ENCODE results near the gene DGKZ. TPM values are rescaled to one million over a fixed set of nuclear protein-coding genes. Genes with fewer than 3 reads are reported as not detected.

DGKZ gene
- total and polyA plus RNA-seq, 2 of the 13 experiments (the other 11 are each of a cell fraction or from before 2014, with no cell fraction given) = 15.8 to 20.7 TPM

DNA sequence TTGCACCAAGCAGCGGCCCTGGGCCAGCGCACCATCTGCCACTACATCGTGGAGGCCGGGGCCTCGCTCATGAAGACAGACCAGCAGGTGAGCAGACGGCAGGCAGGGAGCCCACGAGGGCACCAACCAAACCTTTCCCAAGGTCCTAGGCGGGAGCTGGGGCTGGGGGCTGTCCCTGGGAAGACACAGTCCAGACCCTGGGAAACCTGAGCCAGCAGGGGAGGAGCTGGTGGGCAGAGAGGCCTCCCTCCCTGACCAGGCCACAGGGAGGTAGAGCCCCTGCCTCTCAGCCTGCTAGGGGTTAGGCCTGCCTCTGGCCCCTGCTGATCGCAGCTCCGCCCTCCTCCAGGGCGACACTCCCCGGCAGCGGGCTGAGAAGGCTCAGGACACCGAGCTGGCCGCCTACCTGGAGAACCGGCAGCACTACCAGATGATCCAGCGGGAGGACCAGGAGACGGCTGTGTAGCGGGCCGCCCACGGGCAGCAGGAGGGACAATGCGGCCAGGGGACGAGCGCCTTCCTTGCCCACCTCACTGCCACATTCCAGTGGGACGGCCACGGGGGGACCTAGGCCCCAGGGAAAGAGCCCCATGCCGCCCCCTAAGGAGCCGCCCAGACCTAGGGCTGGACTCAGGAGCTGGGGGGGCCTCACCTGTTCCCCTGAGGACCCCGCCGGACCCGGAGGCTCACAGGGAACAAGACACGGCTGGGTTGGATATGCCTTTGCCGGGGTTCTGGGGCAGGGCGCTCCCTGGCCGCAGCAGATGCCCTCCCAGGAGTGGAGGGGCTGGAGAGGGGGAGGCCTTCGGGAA lies 32.4 kb downstream of the DGKZ start (continued):
- TF ChIP-seq KAT7 (CRISPR knock-in tag; IDR thresholded peaks at IDR 0.05; ENCODE audit: borderline replicate concordance) (peak; percentile 35; the same call in 1 of the 2 replicates), TAF1 (CRISPR knock-in tag; IDR thresholded peaks at IDR 0.05) (peak; percentile 73), ZBTB7B (CRISPR knock-in tag; IDR thresholded peaks at IDR 0.05) (peak; percentile 73), POLR2G (IDR thresholded peaks at IDR 0.05; ENCODE audit: low read depth, low read length) (0 out of 2 replicates have a peak, but pooled peaks have one; percentile 29), KDM2A (CRISPR knock-in tag; IDR thresholded peaks at IDR 0.05; ENCODE audit: borderline replicate concordance, low read depth) (peak; percentile 64; the same call in 1 of the 2 replicates), MYC (CRISPR knock-in tag; IDR thresholded peaks at IDR 0.05; ENCODE audit: borderline replicate concordance) (peak; percentile 32; the same call in 1 of the 2 replicates), PITX1 (CRISPR knock-in tag; IDR thresholded peaks at IDR 0.05) (peak; percentile 58; the same call in 1 of the 2 replicates), TBX2 (CRISPR knock-in tag; IDR thresholded peaks at IDR 0.05; ENCODE audit: borderline replicate concordance) (peak; percentile 46; the same call in 1 of the 2 replicates)
- TF ChIP-seq, protein P1, sequence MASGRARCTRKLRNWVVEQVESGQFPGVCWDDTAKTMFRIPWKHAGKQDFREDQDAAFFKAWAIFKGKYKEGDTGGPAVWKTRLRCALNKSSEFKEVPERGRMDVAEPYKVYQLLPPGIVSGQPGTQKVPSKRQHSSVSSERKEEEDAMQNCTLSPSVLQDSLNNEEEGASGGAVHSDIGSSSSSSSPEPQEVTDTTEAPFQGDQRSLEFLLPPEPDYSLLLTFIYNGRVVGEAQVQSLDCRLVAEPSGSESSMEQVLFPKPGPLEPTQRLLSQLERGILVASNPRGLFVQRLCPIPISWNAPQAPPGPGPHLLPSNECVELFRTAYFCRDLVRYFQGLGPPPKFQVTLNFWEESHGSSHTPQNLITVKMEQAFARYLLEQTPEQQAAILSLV (CRISPR knock-in tag; IDR thresholded peaks at IDR 0.05; ENCODE audit: borderline replicate concordance) = 0 out of 2 replicates have a peak, but pooled peaks have one; percentile 61
- TF ChIP-seq, protein P2, sequence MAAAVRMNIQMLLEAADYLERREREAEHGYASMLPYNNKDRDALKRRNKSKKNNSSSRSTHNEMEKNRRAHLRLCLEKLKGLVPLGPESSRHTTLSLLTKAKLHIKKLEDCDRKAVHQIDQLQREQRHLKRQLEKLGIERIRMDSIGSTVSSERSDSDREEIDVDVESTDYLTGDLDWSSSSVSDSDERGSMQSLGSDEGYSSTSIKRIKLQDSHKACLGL (CRISPR knock-in tag; IDR thresholded peaks at IDR 0.05) = peak; percentile 70; the same call in 1 of the 2 replicates
- TF ChIP-seq, protein P3, sequence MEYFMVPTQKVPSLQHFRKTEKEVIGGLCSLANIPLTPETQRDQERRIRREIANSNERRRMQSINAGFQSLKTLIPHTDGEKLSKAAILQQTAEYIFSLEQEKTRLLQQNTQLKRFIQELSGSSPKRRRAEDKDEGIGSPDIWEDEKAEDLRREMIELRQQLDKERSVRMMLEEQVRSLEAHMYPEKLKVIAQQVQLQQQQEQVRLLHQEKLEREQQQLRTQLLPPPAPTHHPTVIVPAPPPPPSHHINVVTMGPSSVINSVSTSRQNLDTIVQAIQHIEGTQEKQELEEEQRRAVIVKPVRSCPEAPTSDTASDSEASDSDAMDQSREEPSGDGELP (IDR thresholded peaks at IDR 0.05; ENCODE audit: borderline replicate concordance, low read depth) = peak; percentile 58; the same call in 1 of the 2 replicates
- TF ChIP-seq, protein P4, sequence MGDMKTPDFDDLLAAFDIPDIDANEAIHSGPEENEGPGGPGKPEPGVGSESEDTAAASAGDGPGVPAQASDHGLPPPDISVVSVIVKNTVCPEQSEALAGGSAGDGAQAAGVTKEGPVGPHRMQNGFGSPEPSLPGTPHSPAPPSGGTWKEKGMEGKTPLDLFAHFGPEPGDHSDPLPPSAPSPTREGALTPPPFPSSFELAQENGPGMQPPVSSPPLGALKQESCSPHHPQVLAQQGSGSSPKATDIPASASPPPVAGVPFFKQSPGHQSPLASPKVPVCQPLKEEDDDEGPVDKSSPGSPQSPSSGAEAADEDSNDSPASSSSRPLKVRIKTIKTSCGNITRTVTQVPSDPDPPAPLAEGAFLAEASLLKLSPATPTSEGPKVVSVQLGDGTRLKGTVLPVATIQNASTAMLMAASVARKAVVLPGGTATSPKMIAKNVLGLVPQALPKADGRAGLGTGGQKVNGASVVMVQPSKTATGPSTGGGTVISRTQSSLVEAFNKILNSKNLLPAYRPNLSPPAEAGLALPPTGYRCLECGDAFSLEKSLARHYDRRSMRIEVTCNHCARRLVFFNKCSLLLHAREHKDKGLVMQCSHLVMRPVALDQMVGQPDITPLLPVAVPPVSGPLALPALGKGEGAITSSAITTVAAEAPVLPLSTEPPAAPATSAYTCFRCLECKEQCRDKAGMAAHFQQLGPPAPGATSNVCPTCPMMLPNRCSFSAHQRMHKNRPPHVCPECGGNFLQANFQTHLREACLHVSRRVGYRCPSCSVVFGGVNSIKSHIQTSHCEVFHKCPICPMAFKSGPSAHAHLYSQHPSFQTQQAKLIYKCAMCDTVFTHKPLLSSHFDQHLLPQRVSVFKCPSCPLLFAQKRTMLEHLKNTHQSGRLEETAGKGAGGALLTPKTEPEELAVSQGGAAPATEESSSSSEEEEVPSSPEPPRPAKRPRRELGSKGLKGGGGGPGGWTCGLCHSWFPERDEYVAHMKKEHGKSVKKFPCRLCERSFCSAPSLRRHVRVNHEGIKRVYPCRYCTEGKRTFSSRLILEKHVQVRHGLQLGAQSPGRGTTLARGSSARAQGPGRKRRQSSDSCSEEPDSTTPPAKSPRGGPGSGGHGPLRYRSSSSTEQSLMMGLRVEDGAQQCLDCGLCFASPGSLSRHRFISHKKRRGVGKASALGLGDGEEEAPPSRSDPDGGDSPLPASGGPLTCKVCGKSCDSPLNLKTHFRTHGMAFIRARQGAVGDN (CRISPR knock-in tag; IDR thresholded peaks at IDR 0.05) = peak; percentile 87

Data from HepG2 (cell line).